GM21786 (cell line): ENCODE results near the gene IGSF3.

Experiments used
- ATAC-seq: cut with Tn5 transposase; IDR thresholded peaks from one replicate; pipeline ENCODE4 v1.9.1; 2021; ENCODE audit not compliant: unreplicated experiment

Gene IGSF3

DNA sequence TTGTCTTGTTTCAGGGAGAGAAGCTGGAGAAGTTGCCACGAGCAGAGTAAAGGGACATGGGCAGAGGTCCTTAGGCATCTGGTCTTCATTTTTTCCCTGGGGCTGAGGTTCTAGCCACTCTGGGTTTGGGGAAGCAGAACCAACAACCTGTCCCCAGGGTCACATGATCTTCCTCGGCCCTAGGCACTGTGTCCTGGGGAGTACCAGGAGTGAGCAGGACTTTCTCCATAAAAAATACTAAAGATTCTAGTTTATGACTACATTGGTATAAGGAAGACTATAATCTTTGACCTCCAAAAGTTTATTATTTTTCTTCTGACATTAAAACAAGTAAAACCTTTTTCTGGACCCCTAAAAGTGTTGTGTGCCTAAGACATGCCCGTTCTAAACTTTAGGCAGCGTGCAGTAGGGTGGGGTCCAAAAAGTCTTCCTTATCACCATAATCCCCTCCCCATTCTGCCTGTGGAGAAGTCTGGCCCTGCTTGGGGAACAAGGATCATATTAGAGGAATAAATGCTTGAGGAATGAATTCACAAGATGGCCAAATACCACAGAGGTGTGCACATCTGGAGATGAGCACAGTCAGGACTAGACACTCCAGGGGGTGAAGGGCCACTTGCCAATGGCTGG is 19.3 kb upstream of the IGSF3 start:
- no peak for ATAC-seq

DNA sequence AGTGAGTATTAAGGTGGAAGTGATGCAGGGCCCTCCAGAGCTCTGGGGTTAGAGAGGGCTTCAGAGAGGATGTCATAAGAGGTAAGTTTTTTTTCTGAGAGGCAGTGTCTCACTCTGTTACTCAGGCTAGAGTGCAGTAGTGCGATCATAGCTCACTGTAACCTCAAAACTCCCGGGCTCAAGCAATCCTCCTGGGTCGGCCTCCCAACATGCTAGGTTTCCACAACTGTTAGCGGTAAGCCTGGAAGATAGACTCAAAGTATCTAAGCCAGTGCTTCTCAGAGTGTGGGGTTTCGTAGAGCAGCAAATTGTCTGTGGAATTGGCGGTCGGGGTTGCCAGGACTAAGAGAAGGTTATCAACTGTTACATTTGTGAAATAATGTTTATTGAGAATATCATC is 18.6 kb upstream of the IGSF3 start:
- no peak for ATAC-seq

DNA sequence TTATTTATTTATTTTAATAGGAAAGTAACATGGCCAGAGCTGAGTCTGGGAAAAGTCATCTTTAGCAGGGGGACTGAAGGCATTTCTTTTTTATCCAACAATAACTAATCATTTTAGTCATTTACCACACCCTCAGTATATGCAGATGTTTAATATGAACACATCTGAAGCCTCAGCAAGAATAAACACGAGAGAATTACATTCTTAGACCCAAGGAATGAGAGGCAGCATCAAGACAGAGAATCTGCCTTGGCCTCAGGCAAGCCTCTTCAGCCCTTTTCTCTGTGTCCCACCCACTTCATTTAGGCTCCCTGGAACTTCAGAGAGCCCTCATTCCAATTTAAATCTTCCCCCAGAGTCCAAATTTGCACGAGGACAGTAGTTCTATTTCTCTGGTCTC is 17.0 kb upstream of the IGSF3 start:
- ATAC-seq: no peak

DNA sequence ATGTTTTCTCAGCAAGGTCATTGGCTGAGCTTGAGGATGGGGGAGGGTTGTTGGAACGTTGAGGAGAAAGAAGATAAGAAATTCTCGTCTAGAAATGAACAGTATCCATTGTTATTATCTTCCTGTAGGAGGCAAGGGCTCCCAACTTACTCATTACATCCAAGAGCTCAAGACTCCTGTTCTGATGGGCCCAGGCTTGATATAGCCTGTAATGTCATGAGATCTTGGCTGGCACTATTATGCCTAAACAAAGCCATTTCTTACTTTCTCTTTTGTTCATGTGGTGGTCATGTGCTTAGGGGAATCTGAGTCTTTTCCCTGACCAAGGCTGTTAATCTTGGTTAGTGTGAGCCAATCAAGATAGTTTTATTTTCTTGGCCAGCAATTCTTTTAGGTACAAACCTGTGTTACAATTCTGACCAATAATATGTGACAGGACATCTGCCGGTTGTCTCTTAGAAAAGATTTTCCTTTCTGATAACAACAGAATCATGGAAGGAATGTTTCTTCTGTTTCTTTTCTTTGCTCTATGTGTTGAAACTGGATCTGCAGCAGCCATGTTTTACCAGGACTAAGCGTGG is 15.2 kb upstream of the IGSF3 start:
- no peak for ATAC-seq

DNA sequence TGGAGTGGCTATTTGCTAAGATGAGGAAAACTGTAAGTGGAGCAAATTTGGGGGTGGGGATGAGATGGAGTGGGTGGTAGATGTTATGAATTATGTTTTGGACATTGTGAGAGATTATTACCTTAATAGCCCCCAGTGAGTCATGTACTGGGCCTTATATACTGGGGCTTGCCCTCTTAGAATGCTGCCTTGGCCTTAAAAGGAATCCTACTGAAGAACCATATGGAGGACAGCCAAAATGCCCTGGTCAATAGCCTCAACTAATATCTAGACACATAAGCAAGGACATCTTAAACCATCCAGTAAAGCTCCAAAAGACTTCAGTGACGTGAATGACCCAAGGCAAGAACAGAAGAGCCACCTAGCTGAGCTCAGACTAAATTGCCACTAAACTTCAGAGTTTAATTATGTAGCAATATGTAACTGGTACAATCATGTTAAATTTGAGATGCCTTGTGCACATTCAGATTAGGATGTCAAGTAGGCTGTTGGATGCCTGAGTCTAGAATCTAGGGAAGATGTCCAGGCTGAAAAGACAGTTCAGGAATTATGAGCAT is 13.9 kb upstream of the IGSF3 start:
- ATAC-seq: no peak

DNA sequence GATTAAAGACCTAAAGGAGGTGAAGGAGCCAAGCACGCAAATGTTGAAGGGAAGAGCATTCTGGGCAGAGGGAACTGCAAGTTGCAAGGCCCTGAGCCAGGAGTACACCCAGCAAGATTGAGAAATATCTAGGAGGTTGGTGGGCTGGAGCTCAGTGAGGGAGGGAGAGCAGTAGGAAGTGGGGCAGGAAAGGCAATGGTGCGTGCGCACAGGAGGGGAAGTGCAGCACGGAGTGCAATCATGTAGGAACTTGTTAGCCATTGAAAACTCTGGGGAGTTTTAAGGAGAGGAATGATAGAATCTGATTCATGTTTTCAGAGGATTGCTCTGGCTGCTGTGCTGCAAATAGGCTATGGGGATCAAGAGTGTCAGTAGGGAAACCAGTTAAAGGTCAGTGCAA is 13.2 kb upstream of the IGSF3 start:
- ATAC-seq: no peak

DNA sequence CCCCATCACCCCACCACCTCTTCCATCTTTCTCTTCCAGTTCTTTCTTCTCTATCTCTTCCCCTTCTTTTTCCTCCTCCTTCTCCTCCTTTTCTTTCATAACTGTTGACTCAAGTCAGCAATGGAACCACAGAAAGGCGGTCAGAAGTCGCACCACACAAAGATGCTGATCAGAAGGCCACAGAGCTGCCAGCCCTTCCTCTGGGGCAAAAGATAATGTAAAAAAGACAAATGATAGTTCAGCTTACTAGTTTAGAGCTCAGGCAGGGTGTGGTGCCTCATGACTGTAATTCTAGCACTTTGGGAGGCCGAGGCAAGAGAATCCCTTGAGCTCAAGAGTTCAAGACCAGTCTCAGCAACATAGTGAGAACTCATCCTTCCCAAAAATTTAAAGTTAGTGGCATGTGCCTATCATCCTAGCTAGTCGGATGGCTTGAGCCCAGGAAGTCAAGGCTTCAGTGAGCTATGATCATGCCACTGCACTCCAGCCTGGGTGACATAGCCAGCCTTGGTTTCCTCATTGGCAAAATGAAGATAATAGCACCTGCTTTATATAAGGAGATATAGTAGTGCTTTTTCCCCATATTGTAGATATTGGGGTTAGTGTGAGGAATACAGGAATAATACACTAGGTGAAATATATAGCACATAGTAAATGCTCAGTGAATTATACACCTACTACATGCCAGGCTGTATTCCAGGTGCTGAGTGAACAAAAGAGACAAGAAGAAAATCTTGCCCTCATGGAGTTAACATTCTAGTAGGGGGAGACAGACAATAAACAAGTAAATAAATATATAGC is 12.5 kb upstream of the IGSF3 start:
- ATAC-seq: no peak

DNA sequence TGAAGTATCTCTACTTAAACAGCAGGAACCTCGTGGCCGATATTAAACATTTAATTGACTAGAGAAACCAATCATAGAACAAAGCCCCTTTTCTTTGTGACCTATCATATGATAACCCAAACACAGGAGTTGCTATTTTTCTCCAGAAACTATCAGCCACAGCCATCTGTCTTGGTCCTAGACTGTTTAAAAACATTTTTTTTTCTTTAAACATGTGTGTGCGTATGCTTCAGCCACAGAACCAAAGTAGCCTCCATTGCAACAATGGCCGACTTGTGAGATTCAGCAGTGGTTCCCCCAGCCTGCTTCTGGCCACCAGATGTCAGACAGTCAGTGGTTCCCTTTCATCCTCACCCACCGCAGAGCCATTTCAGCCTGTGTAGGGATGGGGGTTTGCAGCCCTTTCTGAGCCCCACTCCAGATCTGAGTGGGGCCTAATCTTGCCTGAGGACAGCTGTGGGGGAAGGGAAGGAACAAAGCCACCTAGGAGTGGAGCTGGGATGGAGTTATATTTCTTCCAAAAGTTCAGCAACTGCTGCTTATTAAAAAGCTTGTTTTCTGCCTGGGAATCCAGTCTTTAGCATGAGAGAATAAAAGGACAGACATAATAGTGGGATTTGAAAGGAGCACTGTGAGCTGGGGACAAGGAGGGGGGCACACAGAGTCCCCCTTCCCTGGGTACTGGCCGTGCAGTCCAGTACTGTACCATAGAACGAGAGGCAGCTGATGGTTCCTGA is 11.7 kb upstream of the IGSF3 start:
- no peak for ATAC-seq

DNA sequence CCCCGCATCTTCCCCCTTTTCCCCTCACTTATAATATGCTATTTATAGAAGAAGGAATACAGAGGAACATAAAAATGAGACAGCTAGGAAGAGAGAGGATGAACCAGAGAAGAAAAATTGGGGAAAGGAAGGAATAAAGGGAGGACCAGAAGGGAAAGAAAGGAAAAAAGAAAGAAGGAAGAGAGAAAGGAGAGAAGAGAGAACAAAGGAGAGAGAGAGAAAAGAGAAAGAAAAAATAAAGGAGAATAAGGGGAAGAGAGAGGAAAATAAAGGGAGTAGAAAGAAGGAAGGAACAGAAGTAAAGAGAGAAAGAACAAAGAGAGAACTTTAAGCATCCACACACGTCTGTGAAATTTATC is 11.2 kb upstream of the IGSF3 start:
- no peak for ATAC-seq

DNA sequence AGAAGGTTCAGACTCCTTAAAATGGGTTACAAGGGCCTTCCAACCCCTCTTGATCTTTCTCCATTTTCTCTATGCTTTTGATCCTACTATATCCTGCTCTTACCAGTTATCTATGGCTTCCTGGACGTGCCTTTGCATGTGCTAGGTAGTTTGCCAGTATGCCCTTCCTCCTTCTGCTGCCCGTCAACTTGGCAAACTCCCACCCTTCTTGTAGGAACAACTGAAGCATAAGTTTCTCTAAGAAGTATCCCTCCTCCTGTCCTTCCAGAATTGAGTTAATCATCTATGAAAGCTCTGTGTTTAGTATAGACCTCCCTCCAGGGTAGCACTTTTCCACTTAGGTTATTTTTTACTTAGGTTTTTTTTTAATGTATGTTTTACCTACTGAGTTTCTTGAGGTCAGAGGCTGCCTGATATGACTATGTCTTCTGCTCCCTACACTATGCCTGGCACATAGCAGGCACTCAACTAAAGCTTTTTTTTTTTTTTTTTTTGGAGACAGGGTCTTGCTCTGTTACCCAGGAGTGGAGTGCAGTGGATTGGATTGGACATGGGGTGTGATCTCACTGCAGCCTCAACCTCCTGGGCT is 10.0 kb upstream of the IGSF3 start:
- ATAC-seq: no peak

DNA sequence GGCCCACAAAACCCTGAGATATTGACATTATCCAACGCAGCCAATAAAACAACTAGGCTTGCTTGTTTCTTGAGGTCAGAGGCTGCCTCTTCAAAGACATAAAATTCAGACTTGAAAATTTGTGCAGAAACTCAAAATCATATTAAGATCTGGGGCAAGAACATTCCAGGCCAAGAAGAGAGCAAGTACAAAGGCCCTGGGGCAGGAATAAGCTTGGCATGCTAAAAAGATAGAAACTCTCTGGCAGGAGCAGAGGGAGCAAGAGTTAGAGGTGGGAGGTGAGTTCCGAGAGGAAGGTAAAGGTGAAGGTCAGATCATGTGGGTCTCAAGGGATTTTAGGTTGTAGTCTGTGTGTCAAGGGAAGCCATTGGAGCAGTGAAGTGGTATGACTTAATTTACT is 8.8 kb upstream of the IGSF3 start:
- no peak for ATAC-seq

DNA sequence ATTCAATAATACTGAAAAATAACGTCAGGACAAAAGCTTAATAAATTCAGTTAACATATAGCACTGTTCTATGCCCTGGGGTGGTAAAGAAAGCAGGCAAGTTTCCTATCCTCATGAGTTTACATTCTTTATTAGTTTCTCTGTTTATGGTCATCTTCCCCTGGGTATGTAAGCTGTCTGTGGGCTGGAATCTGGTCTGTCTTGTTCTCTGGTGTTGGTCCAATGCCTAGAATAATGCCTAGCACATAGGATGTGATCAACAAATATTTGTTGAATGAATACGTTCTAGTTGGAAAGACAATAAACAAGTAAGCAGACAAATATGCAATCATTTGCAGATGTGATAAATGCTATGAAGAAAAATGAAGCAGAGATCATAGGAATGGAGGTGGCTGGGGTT is 7.2 kb upstream of the IGSF3 start:
- ATAC-seq: no peak

DNA sequence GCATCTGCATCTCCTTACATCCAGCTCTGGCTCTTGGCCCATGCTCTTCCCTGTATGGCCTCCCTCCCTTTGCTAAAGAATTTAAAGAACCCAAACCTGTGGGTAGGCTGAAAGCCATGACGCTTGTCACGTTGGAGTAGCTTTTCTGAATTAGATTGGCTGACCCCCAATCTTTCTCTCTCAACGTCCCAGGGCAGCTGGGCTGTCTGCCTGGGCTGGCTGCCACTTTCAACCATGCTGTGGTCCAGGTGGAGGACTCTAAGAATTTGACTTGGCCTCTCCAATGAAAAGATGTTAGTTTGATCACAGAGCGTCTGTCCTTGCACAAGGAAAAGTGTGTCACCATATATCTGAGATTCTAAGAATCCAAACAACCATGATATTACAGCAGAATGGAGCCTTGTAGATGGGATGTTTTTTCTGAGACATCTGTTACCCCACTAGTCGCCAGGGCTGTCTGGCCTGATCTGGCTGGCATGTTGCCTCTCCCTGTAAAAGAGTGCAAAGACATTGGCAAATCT is 6.5 kb upstream of the IGSF3 start:
- no peak for ATAC-seq

DNA sequence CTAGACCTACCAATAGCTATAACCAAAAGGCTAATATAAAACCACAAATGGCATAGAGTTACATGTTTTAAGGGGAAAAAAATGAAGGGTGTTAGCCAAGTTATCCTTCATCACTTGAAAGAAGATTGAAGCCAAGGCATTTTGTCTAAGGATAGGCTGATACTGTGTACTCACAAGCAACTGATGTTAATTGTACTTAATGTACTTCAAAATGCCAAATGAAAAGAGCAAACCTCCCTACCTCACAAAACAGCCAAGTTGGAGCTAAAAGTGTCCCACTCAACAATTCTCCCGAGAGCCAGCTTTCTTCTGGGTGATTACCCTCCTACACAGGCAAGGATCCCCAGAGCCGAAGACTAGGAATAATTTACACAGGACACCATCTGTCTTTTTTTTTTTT is 4.4 kb upstream of the IGSF3 start:
- no peak for ATAC-seq

DNA sequence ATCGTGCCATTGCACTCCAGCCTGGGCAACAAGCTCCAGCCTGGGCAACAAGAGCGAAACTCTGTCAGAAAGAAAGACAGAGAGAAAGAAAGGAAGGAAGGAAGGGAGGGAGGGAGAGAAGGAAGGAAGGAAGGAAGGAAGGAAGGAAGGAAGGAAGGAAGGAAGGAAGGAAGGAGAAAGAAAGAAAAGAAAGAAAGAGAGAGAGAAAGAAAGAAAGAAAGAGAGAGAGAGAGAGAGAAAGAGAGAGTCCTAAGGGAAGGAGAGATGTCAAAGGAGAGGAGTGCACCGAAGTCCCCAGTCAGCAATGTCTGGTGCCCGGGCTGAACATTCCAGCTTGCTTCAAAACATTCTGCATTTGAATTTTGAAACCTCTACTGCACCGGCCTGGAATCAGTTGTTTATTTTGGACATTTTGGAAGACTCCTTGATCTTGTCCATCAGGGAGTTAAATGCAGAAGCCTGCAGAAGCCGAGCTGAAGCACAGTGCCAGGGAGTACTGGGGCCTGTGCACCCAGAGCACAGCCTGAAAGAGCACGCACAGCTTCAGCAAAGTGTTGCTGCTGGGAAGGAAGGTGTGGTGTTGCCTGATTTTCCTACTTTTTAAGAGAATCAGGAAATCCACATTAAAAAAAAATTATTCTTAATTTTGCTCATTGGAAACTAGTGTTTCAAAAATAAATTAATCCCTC is 3.7 kb upstream of the IGSF3 start:
- ATAC-seq: no peak

DNA sequence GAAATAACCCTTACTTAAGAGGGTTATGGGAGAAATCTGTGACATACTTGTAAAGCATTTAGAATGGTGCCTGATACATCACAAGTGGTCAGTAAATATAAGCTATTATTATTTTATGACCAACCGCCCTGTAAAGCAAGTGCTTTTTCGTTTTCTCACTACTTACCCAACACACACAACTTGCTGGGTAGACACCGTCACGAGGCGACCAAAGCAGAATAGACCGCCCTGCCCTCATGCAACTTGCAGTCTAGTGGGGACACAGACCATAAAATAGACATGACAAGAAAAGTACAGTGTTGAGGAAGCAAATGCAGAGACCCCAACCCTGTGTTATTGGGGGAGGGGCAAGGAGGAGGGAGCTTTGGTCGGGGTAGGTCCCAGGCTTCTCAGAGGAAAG is 744 bp upstream of the IGSF3 start:
- ATAC-seq: no peak

DNA sequence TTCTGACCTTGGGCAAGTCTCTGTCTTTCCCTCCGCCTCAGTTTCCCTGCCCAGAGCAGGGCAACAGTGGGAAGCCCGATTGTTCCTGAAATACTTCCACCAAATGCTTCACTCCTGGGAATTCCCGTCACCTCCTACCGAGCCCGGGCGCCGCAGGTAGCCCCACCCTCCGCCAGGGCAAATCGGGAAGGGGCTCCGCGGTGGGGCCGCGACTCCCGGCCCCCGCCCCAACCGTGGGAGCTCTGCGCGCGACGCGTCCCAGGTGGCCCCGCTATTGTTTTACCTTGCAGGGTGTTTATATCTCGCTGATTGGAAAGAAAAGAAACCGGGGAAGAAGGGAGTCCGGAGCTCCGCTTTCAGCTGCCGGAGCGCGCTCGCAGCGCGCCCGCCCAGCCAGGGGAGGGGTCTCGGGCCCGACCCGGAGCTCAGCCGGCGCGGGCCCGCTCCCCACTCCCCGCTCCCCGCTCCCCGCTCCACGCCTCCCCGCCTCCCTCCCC is 407 bp downstream of the IGSF3 start:
- ATAC-seq: no peak

DNA sequence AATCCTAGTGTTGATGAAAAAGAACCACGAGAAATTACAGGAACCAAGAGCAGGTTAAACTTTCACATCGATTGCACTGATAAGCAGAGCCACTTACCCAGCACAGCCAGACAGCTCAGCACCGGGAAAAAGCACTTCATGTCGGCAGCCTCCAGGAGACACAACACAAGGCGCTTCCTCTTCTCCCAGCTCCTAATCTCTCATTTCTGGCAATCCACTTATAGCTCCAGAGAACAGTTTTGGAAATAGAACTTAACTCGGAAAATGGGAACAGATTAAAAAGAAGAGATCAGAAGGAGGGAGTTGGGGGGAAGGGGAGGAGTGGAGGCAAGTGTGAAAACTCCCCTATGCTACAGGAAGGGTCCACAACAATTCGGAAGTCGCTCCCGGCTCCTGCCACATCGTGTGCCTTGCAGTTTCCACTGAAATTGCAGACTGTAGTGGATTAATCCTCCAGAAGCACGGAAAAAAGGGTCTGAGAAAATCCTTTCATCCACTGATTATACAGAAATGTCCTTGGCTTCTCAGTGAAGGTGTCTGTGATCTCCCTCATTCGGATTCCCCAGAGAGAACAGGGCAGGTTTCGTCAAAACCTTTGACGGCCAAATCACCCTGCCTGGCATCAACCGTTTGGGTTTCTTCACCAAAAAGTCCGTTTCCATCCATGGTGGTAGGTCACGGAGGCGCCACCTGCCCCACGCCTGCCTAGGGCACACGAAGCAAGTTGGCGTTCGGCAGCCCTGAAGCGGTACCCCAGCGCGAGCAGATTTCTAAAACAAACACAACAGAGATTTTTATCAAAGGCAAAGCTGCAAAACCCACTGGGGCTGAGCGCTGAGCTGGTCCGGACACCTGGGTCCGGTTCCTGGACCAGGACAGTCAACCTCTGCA is 1.1 kb downstream of the IGSF3 start:
- no peak for ATAC-seq

DNA sequence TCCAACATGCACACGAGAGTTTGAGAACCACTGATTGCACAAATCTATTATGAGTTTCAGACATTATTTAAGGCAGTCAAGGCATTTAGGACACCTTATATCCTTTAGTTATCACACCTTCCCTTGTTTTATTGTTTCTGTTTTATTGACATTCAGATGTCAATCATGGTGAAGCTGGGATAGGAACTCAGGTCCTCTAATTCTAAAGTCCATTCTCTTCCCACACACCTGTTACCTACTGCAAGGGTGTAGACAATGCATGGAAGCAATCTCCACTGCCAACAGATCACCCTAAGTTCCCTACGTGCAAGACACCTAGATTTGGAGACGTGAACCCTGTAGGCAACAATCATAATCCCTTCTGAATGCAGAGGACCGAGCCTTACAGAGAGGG is 2.6 kb downstream of the IGSF3 start:
- no peak for ATAC-seq
